Measurements from ENCODE around the gene RNPEPL1.
"Not testable (repeated sequence)": the region's sequence is repeated elsewhere in the genome, so short reads cannot be mapped to it uniquely, and the experiment has no call there.

The RNPEPL1 gene

GRCh38 chr2:240559286-240559685, 9.0 kb upstream of the RNPEPL1 start:
- peaks cover 21 to 55% (median 45%) of the 10 kb centered on the region in 11 experiments; a peak in 18 of 22 replicates for H4K20me1 ChIP-seq
- H3K36me3 ChIP-seq = peaks cover 13 to 66% (median 62%) of the 10 kb centered on the region in 11 experiments; a peak in 21 of 22 replicates
- peak overlapping the region in 9 of 11 experiments; percentile 98 to 100 (median 99); a peak in 18 of 22 replicates for H3K27ac ChIP-seq
- peak overlapping the region; percentile 88 to 100 (median 95) for H3K4me2 ChIP-seq
- peaks cover 68 to 83% (median 80%) of the 10 kb centered on the region in 10 experiments for H3K4me1 ChIP-seq
- H3K27me3 ChIP-seq = no peaks in the 10 kb centered on the region
- peak overlapping the region; percentile 72 to 93 (median 86); a peak in 19 of 20 replicates for H3K4me3 ChIP-seq
- H3K9ac ChIP-seq = peak overlapping the region in 8 of 11 experiments; percentile 97 to 100 (median 99); a peak in 14 of 22 replicates
- TF ChIP-seq Cebpa-rat (IDR thresholded peaks at IDR 0.05) = no peak
- peaks cover 0 to 7% (median 0%) of the 10 kb centered on the region in 11 experiments; a peak in 3 of 22 replicates for H3K9me3 ChIP-seq (replicated peaks in 1 of 11)

GRCh38 chr2:240560084-240560479, 8.2 kb upstream of the RNPEPL1 start, which contains the start of gene DUSP28:
TSS of gene DUSP28 (plus strand) at chr2:240560357. CDS start at chr2:240560685, 328 bp downstream.
- Histone ChIP-seq H3K4me3 (peak within 1 kb of the TSS; percentile 72 to 93 (median 86)), H3K27me3 (no peaks in the 10 kb centered on the region), H3K4me1 (peaks cover 68 to 83% (median 80%) of the 10 kb centered on the region in 10 experiments), H3K27ac (peak within 1 kb of the TSS; percentile 97 to 100 (median 99)), H3K4me2 (peak within 1 kb of the TSS; percentile 90 to 100 (median 97)), H3K9ac (peak within 1 kb of the TSS; percentile 97 to 100 (median 99)), H3K36me3 (peaks cover 6 to 58% (median 54%) of the 10 kb centered on the region in 11 experiments; a peak in 21 of 22 replicates), H4K20me1 (peaks cover 20 to 48% (median 40%) of the 10 kb centered on the region in 11 experiments; a peak in 18 of 22 replicates), H3K9me3 (replicated peaks in 1 of 11) (peaks cover 0 to 7% (median 0%) of the 10 kb centered on the region in 11 experiments; a peak in 3 of 22 replicates)
- no peak for TF ChIP-seq Cebpa-rat (IDR thresholded peaks at IDR 0.05)

GRCh38 chr2:240560480-240561324, 7.6 kb upstream of the RNPEPL1 start:
- Histone ChIP-seq H3K4me1 (peaks cover 68 to 83% (median 79%) of the 10 kb centered on the region in 10 experiments), H3K27me3 (no peaks in the 10 kb centered on the region), H4K20me1 (peaks cover 14 to 41% (median 34%) of the 10 kb centered on the region in 11 experiments; a peak in 18 of 22 replicates), H3K9ac (peak overlapping the region; percentile 97 to 100 (median 99)), H3K36me3 (peaks cover 6 to 52% (median 48%) of the 10 kb centered on the region in 11 experiments; a peak in 21 of 22 replicates), H3K9me3 (replicated peaks in 1 of 11) (peaks cover 0 to 7% (median 0%) of the 10 kb centered on the region in 11 experiments; a peak in 3 of 22 replicates), H3K27ac (peak overlapping the region; percentile 97 to 100 (median 99)), H3K4me2 (peak overlapping the region; percentile 90 to 100 (median 97)), H3K4me3 (peak overlapping the region; percentile 72 to 93 (median 86))
- TF ChIP-seq Cebpa-rat (IDR thresholded peaks at IDR 0.05) = no peak

GRCh38 chr2:240561325-240561971, 6.8 kb upstream of the RNPEPL1 start:
- Histone ChIP-seq H3K36me3 (peaks cover 6 to 44% (median 41%) of the 10 kb centered on the region in 11 experiments; a peak in 20 of 22 replicates), H3K4me3 (peak overlapping the region; percentile 72 to 93 (median 86)), H3K4me2 (peak overlapping the region; percentile 90 to 100 (median 97)), H3K9me3 (replicated peaks in 1 of 11) (peaks cover 0 to 7% (median 0%) of the 10 kb centered on the region in 11 experiments; a peak in 3 of 22 replicates), H3K9ac (peak overlapping the region; percentile 86 to 100 (median 99)), H4K20me1 (peaks cover 9 to 34% (median 28%) of the 10 kb centered on the region in 11 experiments; a peak in 17 of 22 replicates), H3K4me1 (peaks cover 67 to 81% (median 78%) of the 10 kb centered on the region in 10 experiments), H3K27me3 (no peaks in the 10 kb centered on the region), H3K27ac (peak overlapping the region; percentile 86 to 100 (median 99))
- TF ChIP-seq Cebpa-rat (IDR thresholded peaks at IDR 0.05) = no peak

- not testable (repeated sequence) for H3K9me3 ChIP-seq (replicated peaks in 1 of 11); H3K27me3 ChIP-seq
- Histone ChIP-seq H3K4me2 (peak overlapping the region; percentile 90 to 100 (median 97)), H3K4me3 (peak overlapping the region in 3 of 10 experiments; percentile 78 to 93 (median 85); a peak in 5 of 20 replicates), H4K20me1 (peaks cover 3 to 26% (median 15%) of the 10 kb centered on the region in 11 experiments; a peak in 15 of 22 replicates), H3K9ac (peak overlapping the region in 4 of 11 experiments; percentile 91 to 100 (median 100); a peak in 4 of 22 replicates), H3K36me3 (peaks cover 5 to 28% (median 24%) of the 10 kb centered on the region in 11 experiments; a peak in 20 of 22 replicates), H3K27ac (peak overlapping the region in 10 of 11 experiments; percentile 98 to 100 (median 99); a peak in 18 of 22 replicates), H3K4me1 (peaks cover 75 to 84% (median 79%) of the 10 kb centered on the region in 10 experiments)
Observed at GRCh38 chr2:240563231-240563630, 5.1 kb upstream of the RNPEPL1 start.

DNA sequence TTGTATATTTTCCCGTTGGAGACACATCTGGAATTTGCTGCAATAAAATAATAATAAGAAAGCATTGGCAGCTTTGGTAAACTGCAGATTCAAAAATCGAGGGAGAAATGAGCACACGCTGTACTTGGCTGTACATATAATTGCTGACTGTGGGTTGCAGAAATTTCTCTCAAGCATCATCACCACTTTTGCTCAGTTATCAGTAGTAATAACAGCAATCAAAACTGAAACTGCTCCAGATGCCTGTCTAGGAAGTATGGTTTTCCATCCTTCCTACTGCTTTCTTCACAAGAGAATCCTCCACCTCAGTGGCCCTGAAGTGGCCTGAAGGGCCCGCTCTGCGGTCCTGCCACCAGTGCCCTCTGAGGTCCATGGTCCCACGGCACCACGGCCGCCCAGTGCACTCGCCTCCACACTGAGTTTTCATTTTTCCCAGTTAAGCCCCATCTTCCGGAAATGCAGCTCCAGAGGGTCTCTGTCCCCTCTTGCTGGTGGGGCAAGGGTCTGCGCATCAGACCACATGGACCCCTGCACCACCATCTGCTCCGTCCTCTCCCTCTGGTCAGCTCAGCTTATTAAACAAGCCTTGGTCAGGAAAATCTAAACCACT, 4.2 kb upstream of the RNPEPL1 start:
- peak overlapping the region in 10 of 11 experiments; percentile 40 to 100 (median 88); a peak in 17 of 22 replicates for H3K9ac ChIP-seq
- peak overlapping the region in 6 of 10 experiments; percentile 0 to 78 (median 59); a peak in 4 of 20 replicates for H3K4me3 ChIP-seq
- TF ChIP-seq Cebpa-rat (IDR thresholded peaks at IDR 0.05) = no peak
- no peaks in the 10 kb centered on the region for H3K27me3 ChIP-seq
- H3K36me3 ChIP-seq = peaks cover 0 to 20% (median 17%) of the 10 kb centered on the region in 11 experiments; a peak in 17 of 22 replicates
- peak overlapping the region; percentile 90 to 100 (median 97) for H3K4me2 ChIP-seq
- H4K20me1 ChIP-seq = peaks cover 0 to 21% (median 9%) of the 10 kb centered on the region in 11 experiments; a peak in 14 of 22 replicates
- peak overlapping the region; percentile 3 to 100 (median 99); a peak in 19 of 22 replicates for H3K27ac ChIP-seq
- H3K4me1 ChIP-seq = peaks cover 67 to 76% (median 71%) of the 10 kb centered on the region in 10 experiments
- no peaks in the 10 kb centered on the region for H3K9me3 ChIP-seq (replicated peaks in 1 of 11)

GRCh38 chr2:240564561-240565332, 3.5 kb upstream of the RNPEPL1 start:
- Histone ChIP-seq H3K4me1 (peaks cover 65 to 75% (median 71%) of the 10 kb centered on the region in 10 experiments), H3K4me3 (peak overlapping the region; percentile 44 to 95 (median 60); a peak in 19 of 20 replicates), H3K9ac (peak overlapping the region; percentile 74 to 100 (median 87); a peak in 21 of 22 replicates), H3K36me3 (peaks cover 0 to 14% (median 11%) of the 10 kb centered on the region in 11 experiments; a peak in 12 of 22 replicates), H3K4me2 (peak overlapping the region; percentile 90 to 100 (median 97)), H3K27ac (peak overlapping the region; percentile 75 to 100 (median 98); a peak in 21 of 22 replicates), H3K27me3 (no peaks in the 10 kb centered on the region), H4K20me1 (peaks cover 6 to 21% (median 9%) of the 10 kb centered on the region in 11 experiments; a peak in 18 of 22 replicates), H3K9me3 (replicated peaks in 1 of 11) (no peaks in the 10 kb centered on the region)
- no peak for TF ChIP-seq Cebpa-rat (IDR thresholded peaks at IDR 0.05)
